Bone marrow (tissue), 2 donors: ENCODE results near the gene CENPP.
"Not testable (repeated sequence)": the region's sequence is repeated elsewhere in the genome, so short reads cannot be mapped to it uniquely, and the experiment has no call there.

Source experiments
- DNase-seq, 2 donors: peaks; one replicate each; lab custom pipeline; 2025; lab: John Stamatoyannopoulos, UW

The CENPP gene

GRCh38 chr9:92595075-92595474 is 269.3 kb downstream of the CENPP start:
- not testable (repeated sequence) for DNase-seq

GRCh38 chr9:92595930-92596329 is 270.2 kb downstream of the CENPP start:
- DNase-seq, result no peak

GRCh38 chr9:92598382-92598781 is 272.6 kb downstream of the CENPP start:
- no peak for DNase-seq

- no peak for DNase-seq
Observed at GRCh38 chr9:92599938-92600461, 274.2 kb downstream of the CENPP start.

GRCh38 chr9:92600462-92601261 is 274.9 kb downstream of the CENPP start:
- no peak for DNase-seq

GRCh38 chr9:92601451-92601850 is 275.7 kb downstream of the CENPP start:
- DNase-seq, result no peak

- no peak for DNase-seq
Observed at GRCh38 chr9:92602413-92602812, 276.7 kb downstream of the CENPP start.

GRCh38 chr9:92603100-92603499 is 277.3 kb downstream of the CENPP start:
- DNase-seq, result no peak

GRCh38 chr9:92603990-92604389 is 278.2 kb downstream of the CENPP start:
- no peak for DNase-seq

GRCh38 chr9:92605224-92605623 is 279.5 kb downstream of the CENPP start:
- DNase-seq, result no peak

GRCh38 chr9:92607088-92607487 is 281.3 kb downstream of the CENPP start:
- DNase-seq, result no peak

GRCh38 chr9:92607773-92608172 is 282.0 kb downstream of the CENPP start:
- no peak for DNase-seq

- DNase-seq, result no peak
Observed at GRCh38 chr9:92608241-92608908, 282.6 kb downstream of the CENPP start.

- no peak for DNase-seq
Observed at GRCh38 chr9:92608909-92609445, 283.2 kb downstream of the CENPP start.

GRCh38 chr9:92610470-92611420 is 285.0 kb downstream of the CENPP start:
- no peak for DNase-seq

GRCh38 chr9:92611621-92612285 is 286.0 kb downstream of the CENPP start:
- no peak for DNase-seq

GRCh38 chr9:92612292-92612691 is 286.5 kb downstream of the CENPP start:
- DNase-seq, result no peak

- no peak for DNase-seq
Observed at GRCh38 chr9:92612816-92613215, 287.1 kb downstream of the CENPP start.

GRCh38 chr9:92613268-92614122 is 287.7 kb downstream of the CENPP start:
- DNase-seq, result no peak

GRCh38 chr9:92614123-92614510 is 288.4 kb downstream of the CENPP start:
- DNase-seq, result no peak
